CD4-positive, alpha-beta T cell (primary cell): ENCODE data around the gene APLP2. TPM values are rescaled to one million over a fixed set of nuclear protein-coding genes. Genes with fewer than 3 reads are reported as not detected.
A peak's percentile ranks its signal among the peaks of the same experiment; 100 is the strongest.

Experiments used
- ATAC-seq: fragments of 200-7000 bp; cut with Tn5 transposase; one replicate; pipeline ENCODE4 v1.10.0; 2022; ENCODE audit warnings: mild to moderate bottlenecking; ENCODE audit not compliant: poor library complexity
- CTCF ChIA-PET: fragments of 350-600 bp; sonication (Branson Sonifier 250); formaldehyde crosslinking; loops from one replicate; lab custom pipeline; 2021; ENCODE audit warnings: antibody characterized with exemption, inconsistent platforms; lab: Charles Lee
- POLR2A ChIA-PET: fragments of 350-600 bp; sonication (Branson Sonifier 250); formaldehyde crosslinking; loops from one replicate; lab custom pipeline; 2021; ENCODE audit warnings: antibody characterized with exemption, inconsistent platforms; lab: Charles Lee
- DNase-seq, 14 experiments: peaks; one replicate each; pipeline ENCODE4 v3.0.0-alpha.2; 2013 to 2020; ENCODE audit warnings: mixed read lengths in 2 of 14
- H3K27ac ChIP-seq, 2 donors: one replicate each; pipeline versions ENCODE4 v1.5.1 to v1.7.0; 2013; ENCODE audit warnings: low read length in 2 of 2, low read depth in 1 of 2, mild to moderate bottlenecking in 1 of 2
- H3K27me3 ChIP-seq, 2 experiments: 1 replicate in 1 of 2; 2 replicates in 1 of 2; pipeline versions ENCODE4 v1.6.1 to v1.7.0; 2013; ENCODE audit warnings: low read length in 2 of 2, control low read depth in 1 of 2, mild to moderate bottlenecking in 1 of 2, moderate library complexity in 1 of 2; ENCODE audit not compliant: insufficient read depth in 2 of 2, control insufficient read depth in 1 of 2
- H3K36me3 ChIP-seq: one replicate; pipeline ENCODE4 v1.6.1; 2013; ENCODE audit warnings: low read length, control low read depth; ENCODE audit not compliant: insufficient read depth
- H3K4me1 ChIP-seq: one replicate; pipeline ENCODE4 v1.6.1; 2013; ENCODE audit warnings: low read length, control low read depth; ENCODE audit not compliant: insufficient read depth
- H3K4me3 ChIP-seq: one replicate; pipeline ENCODE4 v1.5.1; 2013; ENCODE audit warnings: mild to moderate bottlenecking, low read length, moderate library complexity
- H3K9me3 ChIP-seq, 2 experiments: 1 replicate in 1 of 2; 2 replicates in 1 of 2; pipeline versions ENCODE4 v1.6.1 to v1.7.0; 2013; ENCODE audit warnings: low read length in 2 of 2, mild to moderate bottlenecking in 2 of 2, control low read depth in 1 of 2, moderate library complexity in 1 of 2; ENCODE audit not compliant: control insufficient read depth in 1 of 2, insufficient read depth in 1 of 2
- H3K27ac Mint-ChIP-seq: one replicate; pipeline ENCODE4 v1.8.0; 2020; ENCODE audit warnings: mixed read lengths
- H3K27me3 Mint-ChIP-seq: one replicate; pipeline ENCODE4 v1.8.0; 2021; ENCODE audit warnings: mixed read lengths
- H3K36me3 Mint-ChIP-seq: one replicate; pipeline ENCODE4 v1.8.0; 2021; ENCODE audit warnings: low read depth, mixed read lengths
- H3K4me1 Mint-ChIP-seq: one replicate; pipeline ENCODE4 v1.8.0; 2021; ENCODE audit warnings: low read depth, mixed read lengths
- H3K4me3 Mint-ChIP-seq: one replicate; pipeline ENCODE4 v1.8.0; 2020; ENCODE audit warnings: mild to moderate bottlenecking, mixed read lengths
- H3K9me3 Mint-ChIP-seq: one replicate; pipeline ENCODE4 v1.8.0; 2020; ENCODE audit warnings: mixed read lengths
- intact Hi-C, 2 experiments: fragments of 100-400 bp; cut with DNase I in 1 of 2; cut with micrococcal nuclease in 1 of 2; formaldehyde crosslinking; loops; one replicate each; pipeline versions ENCODE4 v1.15.1 to v1.9.0; 2023 to 2025; cut with DNase I, micrococcal nuclease
- total RNA-seq, 174 experiments: library from RNA in 2 of 174; stranded (reverse) in 2 of 174; gene quantifications; one replicate each; pipeline ENCODE4 v1.2.3 and lab custom pipeline; 2021 to 2026
- TF ChIP-seq, protein P1 (sequence below): fragments of 200-600 bp; IDR thresholded peaks from one replicate; pipeline ENCODE4 v1.8.0; 2022; ENCODE audit warnings: antibody characterized with exemption, mild to moderate bottlenecking

Gene APLP2
- total RNA-seq, 2 experiments from 2014 or later = 28.8 to 29.5 TPM

DNA sequence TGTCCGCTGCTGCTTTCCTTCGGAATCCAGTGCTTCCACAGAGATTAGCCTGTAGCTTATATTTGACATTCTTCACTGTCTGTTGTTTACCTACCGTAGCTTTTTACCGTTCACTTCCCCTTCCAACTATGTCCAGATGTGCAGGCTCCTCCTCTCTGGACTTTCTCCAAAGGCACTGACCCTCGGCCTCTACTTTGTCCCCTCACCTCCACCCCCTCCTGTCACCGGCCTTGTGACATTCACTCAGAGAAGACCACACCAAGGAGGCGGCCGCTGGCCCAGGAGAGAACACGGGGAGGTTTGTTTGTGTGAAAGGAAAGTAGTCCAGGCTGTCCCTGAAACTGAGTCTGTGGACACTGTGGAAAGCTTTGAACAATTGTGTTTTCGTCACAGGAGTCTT lies 74.4 kb downstream of the APLP2 start:
- H3K4me3 Mint-ChIP-seq = no peak overlapping the region
- H3K4me3 ChIP-seq = no peak overlapping the region
- ChIA-PET CTCF (interaction anchor here (0.6 to 1.2 kb wide), 2 partner anchors 12 to 77 kb away, joined by 3 read pairs; no protein-coding TSS in a partner anchor), POLR2A (no interaction called here)
- peaks cover 25% of the 10 kb centered on the region for H3K4me1 Mint-ChIP-seq
- intact Hi-C loops = no loop called here
- H3K36me3 Mint-ChIP-seq = peaks cover 44% of the 10 kb centered on the region
- DNase-seq (no peak), ATAC-seq (no peak)
- no peaks in the 10 kb centered on the region for H3K9me3 Mint-ChIP-seq
- peaks cover 22% of the 10 kb centered on the region for H3K36me3 ChIP-seq
- no peaks in the 10 kb centered on the region for H3K27me3 Mint-ChIP-seq
- no peaks in the 10 kb centered on the region for H3K9me3 ChIP-seq
- H3K27me3 ChIP-seq = no peaks in the 10 kb centered on the region
- H3K27ac ChIP-seq = no peak overlapping the region
- TF ChIP-seq, protein P1, sequence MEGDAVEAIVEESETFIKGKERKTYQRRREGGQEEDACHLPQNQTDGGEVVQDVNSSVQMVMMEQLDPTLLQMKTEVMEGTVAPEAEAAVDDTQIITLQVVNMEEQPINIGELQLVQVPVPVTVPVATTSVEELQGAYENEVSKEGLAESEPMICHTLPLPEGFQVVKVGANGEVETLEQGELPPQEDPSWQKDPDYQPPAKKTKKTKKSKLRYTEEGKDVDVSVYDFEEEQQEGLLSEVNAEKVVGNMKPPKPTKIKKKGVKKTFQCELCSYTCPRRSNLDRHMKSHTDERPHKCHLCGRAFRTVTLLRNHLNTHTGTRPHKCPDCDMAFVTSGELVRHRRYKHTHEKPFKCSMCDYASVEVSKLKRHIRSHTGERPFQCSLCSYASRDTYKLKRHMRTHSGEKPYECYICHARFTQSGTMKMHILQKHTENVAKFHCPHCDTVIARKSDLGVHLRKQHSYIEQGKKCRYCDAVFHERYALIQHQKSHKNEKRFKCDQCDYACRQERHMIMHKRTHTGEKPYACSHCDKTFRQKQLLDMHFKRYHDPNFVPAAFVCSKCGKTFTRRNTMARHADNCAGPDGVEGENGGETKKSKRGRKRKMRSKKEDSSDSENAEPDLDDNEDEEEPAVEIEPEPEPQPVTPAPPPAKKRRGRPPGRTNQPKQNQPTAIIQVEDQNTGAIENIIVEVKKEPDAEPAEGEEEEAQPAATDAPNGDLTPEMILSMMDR = no peak
- no peak overlapping the region for H3K27ac Mint-ChIP-seq
- H3K4me1 ChIP-seq = peaks cover 16% of the 10 kb centered on the region

DNA sequence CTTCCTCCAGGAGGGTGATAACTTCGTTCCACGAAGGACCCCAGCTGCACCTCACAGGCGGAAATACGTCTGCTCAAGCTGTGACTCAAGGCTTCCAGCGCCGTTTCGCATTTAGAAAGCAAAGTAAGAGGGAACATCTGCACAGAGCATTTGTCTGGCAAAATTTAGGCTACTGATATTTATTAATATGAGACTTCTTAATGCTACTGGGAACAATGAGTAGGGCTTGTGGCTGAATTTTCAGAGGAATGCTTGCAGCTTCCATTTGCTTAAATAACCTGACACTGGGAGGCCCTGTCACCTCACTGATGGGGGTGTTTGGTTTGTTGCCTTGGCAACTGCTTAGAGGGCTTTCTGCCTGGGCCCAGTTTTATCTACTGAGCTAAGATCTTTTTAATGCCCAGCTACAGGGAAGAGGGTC lies 75.2 kb downstream of the APLP2 start:
- ChIA-PET POLR2A (no interaction called here), CTCF (interaction anchor here (0.6 to 1.8 kb wide), 3 partner anchors 13 to 153 kb away, joined by 3 to 4 read pairs (median 3); no protein-coding TSS in a partner anchor)
- intact Hi-C loops = no loop called here
- no peak for DNase-seq
- Mint-ChIP-seq H3K9me3 (no peaks in the 10 kb centered on the region), H3K27me3 (no peaks in the 10 kb centered on the region), H3K4me3 (no peak overlapping the region), H3K4me1 (peaks cover 25% of the 10 kb centered on the region), H3K27ac (peak overlapping the region; percentile 27), H3K36me3 (peaks cover 39% of the 10 kb centered on the region)
- no peak for ATAC-seq
- H3K27me3 ChIP-seq = no peaks in the 10 kb centered on the region
- H3K4me1 ChIP-seq = peaks cover 16% of the 10 kb centered on the region
- TF ChIP-seq, protein P1 = no peak
- H3K9me3 ChIP-seq = no peaks in the 10 kb centered on the region
- H3K36me3 ChIP-seq = peaks cover 21% of the 10 kb centered on the region
- no peak overlapping the region for H3K27ac ChIP-seq
- H3K4me3 ChIP-seq = no peak overlapping the region

DNA sequence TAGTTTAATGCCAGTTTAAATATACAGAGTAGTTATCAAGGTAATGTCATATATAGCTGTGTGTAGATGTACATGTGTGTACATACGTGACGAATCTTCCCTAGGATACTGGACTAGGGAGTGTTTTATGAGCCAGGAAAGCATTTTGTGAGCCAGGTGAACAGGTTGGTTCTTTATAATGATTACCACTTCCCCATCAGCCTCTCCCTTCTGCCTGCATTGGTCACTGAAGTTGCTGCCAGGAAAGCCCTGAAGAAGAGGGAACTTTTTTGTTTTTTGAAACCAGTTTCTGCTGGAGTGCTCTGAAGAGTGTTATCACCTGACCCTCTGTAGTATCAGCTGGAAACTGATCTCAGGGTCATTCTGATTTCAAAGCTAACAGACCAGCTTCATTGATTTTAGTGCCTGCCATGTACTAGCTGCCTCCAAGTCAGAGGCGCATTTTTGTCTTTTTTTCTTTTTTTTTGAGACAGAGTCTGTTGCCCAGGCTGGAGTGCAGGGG lies 75.7 kb downstream of the APLP2 start:
- no peaks in the 10 kb centered on the region for H3K9me3 Mint-ChIP-seq
- Histone ChIP-seq H3K4me3 (no peak overlapping the region), H3K4me1 (peaks cover 16% of the 10 kb centered on the region), H3K9me3 (no peaks in the 10 kb centered on the region), H3K27ac (no peak overlapping the region), H3K27me3 (no peaks in the 10 kb centered on the region), H3K36me3 (peaks cover 18% of the 10 kb centered on the region)
- DNase-seq (no peak), ATAC-seq (no peak)
- TF ChIP-seq, protein P1 = no peak
- CTCF ChIA-PET = interaction anchor here (1.2 to 1.8 kb wide), 2 partner anchors 13 to 153 kb away, joined by 3 to 4 read pairs; no protein-coding TSS in a partner anchor
- H3K4me3 Mint-ChIP-seq = no peak overlapping the region
- peak overlapping the region; percentile 27 for H3K27ac Mint-ChIP-seq
- POLR2A ChIA-PET = no interaction called here
- H3K4me1 Mint-ChIP-seq = peaks cover 25% of the 10 kb centered on the region
- peaks cover 34% of the 10 kb centered on the region for H3K36me3 Mint-ChIP-seq
- intact Hi-C loops = no loop called here
- H3K27me3 Mint-ChIP-seq = no peaks in the 10 kb centered on the region
